Hematopoietic multipotent progenitor cell treated with erythropoietin and hydrocortisone succinate and interleukin-3 and kit ligand, for 8 days (in vitro differentiated cells): ENCODE measurements around the gene ZNF200.

Experiments used
- DNase-seq: peaks from one replicate; pipeline ENCODE4 v3.0.0-alpha.2; 2015

ZNF200 gene

GRCh38 chr16:3173892-3174617 lies 60.9 kb downstream of the ZNF200 start:
- peak; percentile 69 for DNase-seq
